OCI-LY1 (cell line): ENCODE results near the gene NOS3.

Experiments
- H2AFZ ChIP-seq: fragments of 200-600 bp; sonication (generic), shearing (Covaris generic); 2 replicates; pipeline ENCODE4 v1.6.0; 2014; ENCODE audit warnings: antibody characterized with exemption, mild to moderate bottlenecking, low read length
- H3F3A ChIP-seq: fragments of 200-600 bp; sonication (generic), shearing (Covaris generic); 2 replicates; pipeline ENCODE4 v1.6.0; 2014; ENCODE audit warnings: mild to moderate bottlenecking, antibody characterized with exemption, low read length, moderate library complexity; ENCODE audit not compliant: insufficient read depth
- H3K27ac ChIP-seq: fragments of 200-600 bp; sonication (generic); 2 replicates; pipeline ENCODE4 v1.5.1; 2014; ENCODE audit warnings: low read length, mixed run types, mild to moderate bottlenecking, low read depth; ENCODE audit not compliant: poor library complexity, severe bottlenecking
- H3K27me3 ChIP-seq: fragments of 200-600 bp; sonication (generic); 2 replicates; pipeline ENCODE4 v1.6.0; 2014; ENCODE audit warnings: antibody characterized with exemption, mild to moderate bottlenecking, low read length, moderate library complexity; ENCODE audit not compliant: insufficient read depth
- H3K36me3 ChIP-seq: fragments of 200-600 bp; sonication (generic); 2 replicates; pipeline ENCODE4 v1.6.1; 2014; ENCODE audit warnings: mild to moderate bottlenecking, antibody characterized with exemption, low read length, moderate library complexity, mixed read lengths; ENCODE audit not compliant: insufficient read depth
- H3K4me1 ChIP-seq: fragments of 200-600 bp; sonication (generic); 2 replicates; pipeline ENCODE4 v1.5.1; 2014; ENCODE audit warnings: mild to moderate bottlenecking, low read length, moderate library complexity; ENCODE audit not compliant: insufficient read depth, severe bottlenecking
- H3K4me2 ChIP-seq: fragments of 200-600 bp; sonication (generic), shearing (Covaris generic); 2 replicates; pipeline ENCODE4 v1.6.1; 2014; ENCODE audit warnings: low read length
- H3K4me3 ChIP-seq: fragments of 200-600 bp; sonication (generic); 2 replicates; pipeline ENCODE4 v1.5.1; 2014; ENCODE audit warnings: low read length, low read depth, mild to moderate bottlenecking, mixed read lengths; ENCODE audit not compliant: poor library complexity, severe bottlenecking
- H3K79me2 ChIP-seq: fragments of 200-600 bp; shearing (Covaris generic); 2 replicates; pipeline ENCODE4 v1.6.1; 2016; ENCODE audit warnings: mixed run types, low read length, mixed read lengths; ENCODE audit not compliant: insufficient read depth
- H3K9ac ChIP-seq: fragments of 200-600 bp; sonication (generic), shearing (Covaris generic); 2 replicates; pipeline ENCODE4 v1.6.1; 2014; ENCODE audit warnings: mild to moderate bottlenecking, low read length, mixed read lengths
- H3K9me2 ChIP-seq: fragments of 200-600 bp; sonication (generic), shearing (Covaris generic); 2 replicates; pipeline ENCODE4 v1.6.1; 2014; ENCODE audit warnings: low read depth, mild to moderate bottlenecking, low read length, mixed read lengths
- H3K9me3 ChIP-seq: fragments of 200-600 bp; shearing (Covaris generic); 2 replicates; pipeline ENCODE4 v1.6.1; 2014; ENCODE audit warnings: low read length, mixed read lengths
- H4K20me1 ChIP-seq: fragments of 200-600 bp; sonication (generic), shearing (Covaris generic); 2 replicates; pipeline ENCODE4 v1.6.0; 2016; ENCODE audit warnings: mild to moderate bottlenecking, low read length; ENCODE audit not compliant: insufficient read depth
- EZH2 ChIP-seq: fragments of 200-600 bp; sonication (generic), shearing (Covaris generic); IDR thresholded peaks from 2 replicates; pipeline ENCODE4 v1.8.0; 2017; ENCODE audit warnings: borderline replicate concordance, mixed run types, mild to moderate bottlenecking, antibody characterized with exemption, low read length, moderate library complexity, mixed read lengths
- TF ChIP-seq, protein P1 (sequence below): fragments of 200-600 bp; sonication (generic), shearing (Covaris generic); IDR thresholded peaks from 2 replicates; pipeline ENCODE4 v1.5.1; 2017; ENCODE audit warnings: mild to moderate bottlenecking, antibody characterized with exemption, low read length, moderate library complexity, mixed read lengths

NOS3 gene

DNA sequence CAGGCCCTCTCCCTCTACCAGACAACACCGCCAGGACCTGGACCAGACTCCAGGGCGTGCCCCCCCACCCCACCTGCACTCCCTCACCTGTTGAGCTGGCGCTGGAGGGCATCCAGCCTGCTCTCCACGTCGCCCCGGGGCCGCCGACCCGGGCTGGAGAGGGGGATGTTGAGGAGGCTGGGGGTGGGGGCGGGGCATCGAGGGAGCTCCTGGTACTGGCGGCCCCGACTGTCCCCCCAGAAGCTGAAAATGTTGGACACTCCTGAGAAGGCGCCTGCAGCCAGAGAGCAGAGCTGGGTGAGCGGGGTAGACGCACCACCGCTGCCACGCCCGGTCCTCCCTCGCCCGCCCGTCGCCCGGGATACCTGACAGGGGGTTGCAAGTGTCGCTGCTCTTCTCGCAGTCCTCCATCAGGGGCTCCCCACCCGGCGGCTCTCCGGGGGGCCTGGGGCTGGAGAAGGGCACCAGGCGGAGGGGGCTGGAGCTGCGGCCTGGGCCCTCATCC lies 43.5 kb upstream of the NOS3 start:
- H3K9ac ChIP-seq: no peak overlapping the region
- no peaks in the 10 kb centered on the region for H3K9me3 ChIP-seq
- no peaks in the 10 kb centered on the region for H3K36me3 ChIP-seq
- peaks cover 4% of the 10 kb centered on the region for H3K4me1 ChIP-seq
- H3K79me2 ChIP-seq: no peaks in the 10 kb centered on the region
- no peak overlapping the region for H3K4me2 ChIP-seq
- H3K9me2 ChIP-seq: no peaks in the 10 kb centered on the region
- H4K20me1 ChIP-seq: no peaks in the 10 kb centered on the region
- no peak for TF ChIP-seq EZH2
- TF ChIP-seq, protein P1, sequence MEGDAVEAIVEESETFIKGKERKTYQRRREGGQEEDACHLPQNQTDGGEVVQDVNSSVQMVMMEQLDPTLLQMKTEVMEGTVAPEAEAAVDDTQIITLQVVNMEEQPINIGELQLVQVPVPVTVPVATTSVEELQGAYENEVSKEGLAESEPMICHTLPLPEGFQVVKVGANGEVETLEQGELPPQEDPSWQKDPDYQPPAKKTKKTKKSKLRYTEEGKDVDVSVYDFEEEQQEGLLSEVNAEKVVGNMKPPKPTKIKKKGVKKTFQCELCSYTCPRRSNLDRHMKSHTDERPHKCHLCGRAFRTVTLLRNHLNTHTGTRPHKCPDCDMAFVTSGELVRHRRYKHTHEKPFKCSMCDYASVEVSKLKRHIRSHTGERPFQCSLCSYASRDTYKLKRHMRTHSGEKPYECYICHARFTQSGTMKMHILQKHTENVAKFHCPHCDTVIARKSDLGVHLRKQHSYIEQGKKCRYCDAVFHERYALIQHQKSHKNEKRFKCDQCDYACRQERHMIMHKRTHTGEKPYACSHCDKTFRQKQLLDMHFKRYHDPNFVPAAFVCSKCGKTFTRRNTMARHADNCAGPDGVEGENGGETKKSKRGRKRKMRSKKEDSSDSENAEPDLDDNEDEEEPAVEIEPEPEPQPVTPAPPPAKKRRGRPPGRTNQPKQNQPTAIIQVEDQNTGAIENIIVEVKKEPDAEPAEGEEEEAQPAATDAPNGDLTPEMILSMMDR: no peak
- H3K27ac ChIP-seq: no peak overlapping the region
- H3K4me3 ChIP-seq: no peak overlapping the region
- peaks cover 7% of the 10 kb centered on the region; the same call in 1 of the 2 replicates for H3K27me3 ChIP-seq
- H2AFZ ChIP-seq: no peak overlapping the region
- H3F3A ChIP-seq: no peaks in the 10 kb centered on the region

DNA sequence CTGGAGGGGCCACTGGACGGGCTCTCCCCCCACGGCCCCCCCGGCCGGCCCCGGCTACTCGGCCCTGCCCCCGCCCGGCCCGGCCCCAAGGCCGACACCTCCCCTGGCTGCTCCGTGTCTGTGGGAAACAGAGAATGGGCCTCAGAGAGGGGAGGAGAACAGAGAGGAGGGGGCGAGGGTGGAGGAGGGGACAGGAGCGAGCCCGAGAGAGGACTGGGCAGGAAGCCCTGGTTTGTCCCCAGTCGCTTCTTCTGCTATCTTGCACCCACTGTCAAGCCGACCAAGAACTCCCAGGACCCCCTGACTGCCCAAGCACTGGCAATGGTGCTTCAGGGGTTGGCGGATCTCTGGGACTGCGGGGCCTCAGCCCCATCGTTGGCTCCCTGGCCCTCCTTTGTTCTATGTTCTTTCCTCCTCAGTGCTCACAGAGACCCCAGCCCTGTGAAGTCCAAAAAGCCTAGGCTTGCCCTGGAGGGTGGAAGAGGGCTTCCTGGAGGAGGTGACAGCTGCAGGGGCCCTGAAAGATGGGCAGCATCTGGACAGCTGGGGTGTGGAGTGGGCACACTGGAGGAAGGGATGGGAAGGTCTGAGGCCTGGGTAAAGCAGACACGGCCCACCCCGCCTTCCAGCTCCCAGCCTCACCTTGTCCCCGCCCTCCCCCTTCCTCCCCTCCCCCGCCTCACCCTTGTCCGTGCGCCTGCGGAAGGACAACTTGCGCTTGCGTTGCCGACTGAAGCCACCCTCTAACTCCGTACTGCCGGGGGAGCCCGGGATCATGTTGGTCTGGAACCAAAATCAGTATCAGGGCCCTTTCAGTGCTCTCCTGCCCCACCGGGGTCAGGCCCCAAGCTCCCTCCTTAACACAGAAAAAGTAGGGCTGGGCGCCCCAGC lies 42.8 kb upstream of the NOS3 start:
- H3F3A ChIP-seq: no peaks in the 10 kb centered on the region
- no peak overlapping the region for H3K27ac ChIP-seq
- H3K9ac ChIP-seq: no peak overlapping the region
- no peaks in the 10 kb centered on the region for H3K79me2 ChIP-seq
- H4K20me1 ChIP-seq: no peaks in the 10 kb centered on the region
- H3K4me2 ChIP-seq: no peak overlapping the region
- H3K36me3 ChIP-seq: no peaks in the 10 kb centered on the region
- no peak overlapping the region for H3K4me3 ChIP-seq
- H3K9me3 ChIP-seq: no peaks in the 10 kb centered on the region
- peaks cover 7% of the 10 kb centered on the region; the same call in 1 of the 2 replicates for H3K27me3 ChIP-seq
- H3K9me2 ChIP-seq: no peaks in the 10 kb centered on the region
- no peak for TF ChIP-seq EZH2
- TF ChIP-seq, protein P1: no peak
- no peaks in the 10 kb centered on the region for H3K4me1 ChIP-seq
- no peak overlapping the region for H2AFZ ChIP-seq

DNA sequence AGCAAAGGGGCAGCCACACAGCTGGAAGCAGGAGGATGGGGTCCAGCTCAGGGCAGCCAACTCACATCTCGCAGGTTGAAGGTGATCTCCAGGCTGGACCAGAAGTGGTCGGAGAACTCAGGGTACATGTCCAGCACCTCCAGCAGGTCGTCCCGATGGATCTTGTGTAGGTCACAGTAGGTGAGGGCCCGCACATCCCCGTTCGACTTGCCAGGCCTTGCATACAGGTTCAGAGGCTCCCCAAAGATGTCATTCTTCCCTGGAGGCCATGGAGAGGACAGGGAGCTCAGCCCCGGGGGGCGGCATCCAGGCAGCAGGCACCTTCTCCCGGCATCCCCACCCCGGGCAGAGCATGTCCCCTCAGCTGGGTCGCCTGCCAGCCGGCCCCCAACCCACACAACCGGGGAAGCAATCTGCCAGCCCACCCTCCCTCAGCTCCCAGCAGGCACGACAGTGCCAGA lies 42.0 kb upstream of the NOS3 start:
- H3K9me2 ChIP-seq: no peaks in the 10 kb centered on the region
- H4K20me1 ChIP-seq: no peaks in the 10 kb centered on the region
- H3K9ac ChIP-seq: no peak overlapping the region
- H3K9me3 ChIP-seq: no peaks in the 10 kb centered on the region
- H3K36me3 ChIP-seq: no peaks in the 10 kb centered on the region
- no peak overlapping the region for H3K4me3 ChIP-seq
- H3K4me1 ChIP-seq: no peaks in the 10 kb centered on the region
- no peak overlapping the region for H3K27ac ChIP-seq
- peaks cover 7% of the 10 kb centered on the region; the same call in 1 of the 2 replicates for H3K27me3 ChIP-seq
- no peaks in the 10 kb centered on the region for H3F3A ChIP-seq
- H3K79me2 ChIP-seq: no peaks in the 10 kb centered on the region
- no peak overlapping the region for H2AFZ ChIP-seq
- TF ChIP-seq EZH2: no peak
- no peak overlapping the region for H3K4me2 ChIP-seq
